HL-60/S4 treated with phorbol 12-myristate 13-acetate at 8.2 ng/mL for 4 days and 3 days (cell line): ENCODE measurements around the gene TIGD2.

Experiments used
- in situ Hi-C: fragments of 300-500 bp; cut with MboI; formaldehyde crosslinking; loops from 2 replicates; pipeline ENCODE4 v1.15.0; 2022; ENCODE audit warnings: low sequenced_read_pairs

TIGD2 gene

DNA sequence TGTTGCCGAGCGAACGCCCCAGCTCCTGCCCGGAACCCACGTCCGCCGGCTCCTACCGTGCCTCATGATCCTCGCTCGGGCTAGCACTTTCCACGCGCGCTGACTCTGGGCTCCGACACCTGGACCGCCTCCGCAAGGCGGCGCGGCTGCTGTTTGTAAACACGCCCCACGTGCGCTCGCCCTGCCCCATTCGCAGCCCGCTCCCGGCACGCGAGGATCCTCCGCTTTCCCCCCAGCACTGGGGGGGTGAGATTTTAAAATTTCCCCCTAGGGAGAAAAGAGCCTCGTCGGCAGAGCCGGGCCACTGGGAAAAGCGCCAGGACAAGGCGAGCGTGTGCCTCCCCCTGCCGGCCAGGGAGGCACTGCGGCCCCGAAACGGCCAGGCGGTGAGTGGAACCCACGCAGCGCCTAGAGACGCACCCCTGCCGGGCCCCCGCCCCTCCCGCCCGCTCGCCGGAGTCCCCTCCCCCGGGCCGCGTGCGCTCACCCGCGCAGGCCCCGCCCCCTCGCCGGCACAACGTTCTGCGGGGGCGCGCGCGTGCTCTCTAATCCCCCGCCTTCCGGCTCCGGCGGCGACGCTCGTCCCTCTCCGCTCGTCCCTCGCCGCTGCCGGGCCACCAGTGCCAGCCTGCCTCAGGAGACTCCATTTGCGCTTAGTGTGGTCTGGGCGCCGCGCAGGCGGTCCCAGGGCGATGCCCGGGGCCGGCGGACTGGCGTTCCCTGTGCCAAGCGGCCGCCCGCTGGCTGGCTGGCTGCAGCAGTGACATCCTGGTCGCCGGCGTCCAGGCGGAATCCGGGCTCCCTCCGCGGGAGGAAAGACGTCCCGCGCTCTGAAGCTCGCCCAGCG lies at the start of gene TIGD2:
Gene TIGD2, plus strand, starts transcription at position 548 of the 847 bp plus-strand sequence. CDS start 1,442 bp downstream, outside the sequence.
- in situ Hi-C loops: no loop called here

DNA sequence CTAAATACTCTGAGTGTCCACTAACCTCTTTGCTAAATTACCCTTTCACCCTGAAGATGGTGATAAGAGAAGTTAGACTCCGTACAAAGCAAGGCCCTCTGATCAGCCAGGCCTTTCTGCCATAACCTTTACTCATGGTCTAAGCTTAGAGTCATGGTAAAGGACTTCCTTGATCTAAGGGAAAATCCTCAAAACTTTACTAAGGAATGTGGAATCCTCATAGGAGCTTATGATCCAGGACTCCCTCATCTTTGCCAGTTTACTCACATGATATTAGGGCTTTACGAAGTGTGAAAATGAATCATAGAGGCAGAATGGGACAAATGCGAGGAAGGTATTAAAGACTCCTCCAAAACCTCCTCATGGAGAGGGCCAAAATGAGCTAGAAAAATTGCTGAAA lies 46.5 kb upstream of the TIGD2 start:
- in situ Hi-C loops: no loop called here

DNA sequence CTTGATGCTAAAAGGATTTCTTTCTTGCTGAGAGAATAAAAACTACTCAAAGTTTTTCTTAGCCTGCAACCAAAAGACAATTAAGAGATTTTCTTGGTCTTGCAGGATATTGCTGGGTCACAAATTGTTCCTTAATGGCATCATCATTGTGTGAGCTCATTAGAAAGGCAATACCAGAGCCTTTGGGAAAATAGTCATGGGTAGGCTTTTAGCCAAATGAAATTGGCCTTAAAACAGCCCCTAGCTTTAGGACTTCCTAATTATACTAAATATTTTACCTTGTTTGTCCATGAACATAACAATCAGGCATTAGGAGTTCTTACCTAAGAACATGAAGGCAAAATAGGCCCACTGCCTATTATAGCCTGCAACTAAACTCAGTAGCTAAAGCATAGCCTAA lies 43.9 kb upstream of the TIGD2 start:
- in situ Hi-C loops: no loop called here

DNA sequence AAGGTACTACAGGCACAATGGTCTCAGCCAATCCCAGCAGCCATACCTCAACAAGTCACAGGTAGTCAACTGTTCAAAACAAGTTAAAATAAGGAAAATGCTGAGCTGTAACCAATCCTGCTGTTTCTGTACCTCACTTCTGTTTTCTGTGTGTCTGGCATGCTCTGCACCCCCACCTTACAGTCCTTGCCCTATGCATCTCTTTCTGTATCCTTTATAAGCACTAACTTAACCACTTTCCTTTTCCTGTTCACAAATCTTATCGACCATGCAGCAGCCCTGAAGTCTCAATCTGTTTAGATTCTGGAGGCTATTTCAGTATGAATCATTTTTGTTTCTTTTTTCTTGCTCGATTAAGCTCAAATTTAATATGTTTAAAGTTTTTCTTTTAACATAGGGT lies 41.9 kb upstream of the TIGD2 start:
- in situ Hi-C loops: no loop called here

DNA sequence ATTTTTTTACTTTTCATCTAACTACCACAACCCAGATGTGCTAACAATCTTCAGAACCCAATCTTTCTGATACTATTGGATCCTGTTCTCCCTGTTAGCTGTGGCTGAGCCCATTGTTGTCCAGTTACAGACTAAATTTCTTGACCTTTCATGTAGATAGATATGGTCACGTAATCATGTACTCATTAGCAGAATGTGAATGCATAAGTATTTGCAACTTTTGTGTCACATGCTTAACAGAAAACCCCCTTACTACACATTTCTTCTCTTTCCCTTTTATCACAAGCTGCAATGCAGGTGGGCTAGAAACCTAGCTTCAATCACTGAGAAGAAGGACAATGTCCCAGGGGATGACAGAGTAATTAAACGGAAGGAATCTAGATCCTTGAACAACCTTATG lies 41.3 kb upstream of the TIGD2 start:
- in situ Hi-C loops: no loop called here

DNA sequence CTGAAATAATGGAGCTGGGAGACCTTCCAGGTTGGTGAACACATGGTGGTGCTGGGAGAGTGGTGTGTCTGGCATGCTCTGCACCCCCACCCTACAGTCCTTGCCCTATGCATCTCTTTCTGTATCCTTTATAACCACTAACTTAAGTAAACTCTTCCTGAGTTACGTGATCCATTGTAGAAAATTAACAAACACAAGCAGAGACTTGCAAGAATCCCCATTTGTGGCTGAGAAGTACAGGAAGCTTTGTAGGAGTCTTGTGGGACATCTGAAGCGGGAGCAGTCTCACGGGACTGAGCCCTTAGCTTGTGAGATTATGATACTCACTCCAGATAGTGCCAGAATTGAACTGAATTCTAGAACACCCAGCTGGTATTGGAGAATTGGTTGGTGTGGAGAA lies 40.0 kb upstream of the TIGD2 start:
- in situ Hi-C loops: no loop called here

DNA sequence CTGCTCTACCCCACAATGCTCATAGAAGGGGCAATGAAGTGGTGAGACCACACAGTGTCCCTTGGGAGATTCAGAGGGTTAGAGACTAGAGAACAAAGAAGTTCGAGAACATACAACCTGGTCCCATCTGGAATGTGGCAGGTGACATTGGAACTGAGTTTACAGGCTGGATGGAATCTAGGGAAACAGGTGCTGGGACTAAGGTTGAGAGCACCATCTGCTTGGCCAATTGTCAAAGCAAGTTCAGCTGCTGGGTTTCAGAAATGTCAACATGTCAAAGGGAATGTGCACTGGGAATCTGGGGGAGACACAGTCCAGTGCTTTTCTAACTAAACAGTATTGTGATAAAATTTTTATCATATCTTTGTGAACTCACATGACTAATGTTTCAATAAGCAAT lies 38.4 kb upstream of the TIGD2 start:
- in situ Hi-C loops: no loop called here

DNA sequence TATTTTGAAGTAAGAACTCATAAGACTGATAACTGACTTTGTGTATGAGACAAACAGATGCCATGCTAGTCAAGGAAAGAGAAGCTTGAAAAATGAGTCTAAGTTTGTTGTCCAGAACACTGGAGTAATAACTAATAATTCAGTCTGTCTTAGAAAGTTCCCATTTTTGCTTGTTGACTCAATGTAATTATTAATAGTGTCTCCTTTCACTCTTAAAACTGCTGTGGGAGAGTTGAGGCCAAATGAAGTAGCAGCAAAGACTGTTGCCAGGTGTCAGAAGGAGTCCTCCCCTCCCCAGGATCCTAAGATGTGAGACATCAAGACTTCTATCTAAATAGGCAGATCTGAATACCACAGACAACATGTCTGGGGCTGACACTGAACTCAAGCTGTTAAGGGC lies 33.6 kb upstream of the TIGD2 start:
- in situ Hi-C loops: no loop called here

DNA sequence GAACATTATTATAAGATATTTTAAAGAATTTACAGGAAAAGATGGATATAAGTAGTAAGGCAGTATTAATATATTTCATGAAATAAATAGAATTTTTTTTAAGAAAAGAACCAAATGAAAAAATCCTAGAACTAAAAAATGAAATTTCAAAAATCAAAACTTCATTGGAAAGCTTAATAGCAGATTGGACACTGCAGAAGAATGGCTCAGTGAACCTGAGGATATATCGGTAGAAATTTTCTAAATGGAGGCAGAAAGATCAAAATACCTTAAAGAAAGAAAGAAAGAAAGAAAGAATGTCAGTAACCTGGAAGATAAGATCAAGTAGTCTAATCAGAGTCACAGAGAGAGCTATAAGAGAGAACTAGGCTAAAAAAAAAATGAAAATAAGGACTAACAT lies 33.0 kb upstream of the TIGD2 start:
- in situ Hi-C loops: no loop called here

DNA sequence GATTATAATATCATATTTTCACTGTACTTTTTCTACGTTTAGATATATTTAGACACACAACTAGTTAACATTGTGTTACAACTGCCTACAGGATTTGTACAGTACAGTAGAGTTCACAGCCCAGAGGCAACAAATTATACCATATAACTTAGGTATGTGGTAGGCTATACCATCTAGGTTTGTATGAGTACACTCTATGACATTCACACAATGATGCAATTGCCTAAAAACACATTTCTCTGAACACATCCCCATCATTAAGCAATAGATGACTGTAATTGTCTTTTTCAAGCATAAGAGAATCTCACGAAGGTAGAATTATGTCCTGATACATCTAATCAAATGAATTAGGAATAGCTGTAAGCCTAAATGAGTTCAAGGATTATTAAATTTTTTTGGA lies 12.3 kb upstream of the TIGD2 start:
- in situ Hi-C loops: no loop called here

DNA sequence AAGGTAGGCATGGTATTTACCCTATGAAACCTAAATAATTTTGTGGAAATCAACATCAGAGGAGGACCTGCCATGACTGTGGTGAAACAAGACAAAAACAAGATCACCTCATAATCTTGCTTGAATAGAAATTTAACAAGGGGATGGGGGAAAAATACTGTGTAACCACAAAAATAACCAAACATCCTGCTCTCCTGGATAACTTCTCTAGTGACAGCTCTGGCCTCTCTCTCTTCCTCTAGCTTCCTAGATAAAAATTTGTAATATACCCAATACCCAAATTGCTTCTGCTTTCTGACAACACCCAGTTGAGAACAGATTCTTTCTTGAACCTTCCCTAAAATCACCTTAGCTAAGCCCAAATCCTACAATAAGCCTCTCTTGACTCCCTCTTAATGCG lies 11.9 kb upstream of the TIGD2 start:
- in situ Hi-C loops: no loop called here

DNA sequence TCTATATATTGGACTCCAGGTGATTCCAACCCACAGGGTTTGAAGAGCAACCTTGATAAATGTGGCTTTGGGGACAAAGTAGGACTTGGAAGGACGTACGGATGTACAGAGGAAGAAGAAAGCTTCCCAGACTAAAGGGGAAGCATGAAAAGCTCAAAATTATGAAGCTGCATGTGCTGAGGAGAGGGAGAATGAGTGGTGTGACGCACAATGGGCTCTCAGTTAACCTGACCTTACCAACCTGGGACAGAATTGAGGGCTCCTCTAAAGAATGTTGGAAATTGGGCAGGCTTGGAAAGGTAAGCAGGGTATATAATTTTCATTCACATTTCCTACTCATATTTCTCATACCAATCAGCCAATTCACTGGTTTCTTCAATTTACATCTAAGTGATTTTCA lies 10.5 kb upstream of the TIGD2 start:
- in situ Hi-C loops: no loop called here

DNA sequence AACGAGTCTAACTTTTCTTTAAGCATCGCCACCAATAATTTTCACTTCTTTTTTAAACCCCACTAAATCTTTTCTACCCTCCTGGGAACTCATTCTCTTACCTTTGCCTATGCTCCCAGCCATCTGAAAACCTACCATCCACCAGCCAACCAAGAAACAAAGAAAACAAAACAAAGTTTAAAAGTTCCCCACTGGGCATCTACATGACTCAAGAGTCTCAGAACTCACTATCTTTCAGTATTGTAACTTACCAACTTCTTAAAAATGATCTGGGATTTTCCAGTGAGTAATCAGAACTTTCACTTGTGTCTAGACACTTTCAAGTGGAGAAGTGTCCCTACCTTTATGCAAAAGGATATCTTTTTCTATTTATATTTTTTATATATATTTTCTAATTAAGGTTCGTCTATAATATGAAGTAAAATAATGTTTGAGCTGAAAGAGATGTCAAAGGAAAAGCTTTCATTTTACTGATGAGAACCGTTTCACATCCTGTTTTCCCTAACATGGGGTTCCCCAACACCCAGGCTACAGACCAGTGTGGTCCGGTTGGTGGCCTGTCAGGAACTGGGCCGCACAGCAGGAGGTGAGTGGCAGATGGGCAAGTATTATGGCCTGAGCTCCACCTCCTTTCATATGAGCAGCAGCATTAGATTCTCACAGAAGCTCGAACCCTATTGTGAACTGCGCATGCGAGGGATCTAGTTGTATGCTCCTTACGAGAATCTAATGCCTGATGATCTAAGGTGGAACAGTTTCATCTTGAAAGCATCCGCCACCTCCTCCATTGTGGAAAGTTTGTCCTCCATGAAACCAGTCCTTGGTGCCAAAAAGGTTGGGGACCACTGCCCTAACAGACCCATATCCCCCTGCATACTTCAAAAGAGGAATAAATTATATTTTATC lies 9.8 kb upstream of the TIGD2 start:
- in situ Hi-C loops: no loop called here

DNA sequence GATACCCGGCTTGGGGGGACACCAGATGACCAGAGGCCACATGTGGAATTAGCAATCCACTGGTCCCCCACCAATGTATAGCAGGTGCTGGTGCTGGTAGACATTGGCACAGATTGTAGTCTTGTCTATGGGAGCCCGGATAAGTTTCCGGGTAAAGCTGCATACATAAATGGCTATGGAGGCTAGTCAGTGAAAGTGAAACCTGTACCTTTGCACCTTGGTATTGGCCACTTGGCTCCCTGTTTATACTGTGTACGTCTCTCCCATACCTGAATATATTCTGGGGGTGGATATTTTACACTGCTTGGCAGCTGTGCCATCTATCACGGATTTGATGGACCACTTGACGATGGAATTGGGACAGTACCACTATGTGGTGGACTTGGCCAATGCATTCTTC lies 5.6 kb upstream of the TIGD2 start:
- in situ Hi-C loops: no loop called here

DNA sequence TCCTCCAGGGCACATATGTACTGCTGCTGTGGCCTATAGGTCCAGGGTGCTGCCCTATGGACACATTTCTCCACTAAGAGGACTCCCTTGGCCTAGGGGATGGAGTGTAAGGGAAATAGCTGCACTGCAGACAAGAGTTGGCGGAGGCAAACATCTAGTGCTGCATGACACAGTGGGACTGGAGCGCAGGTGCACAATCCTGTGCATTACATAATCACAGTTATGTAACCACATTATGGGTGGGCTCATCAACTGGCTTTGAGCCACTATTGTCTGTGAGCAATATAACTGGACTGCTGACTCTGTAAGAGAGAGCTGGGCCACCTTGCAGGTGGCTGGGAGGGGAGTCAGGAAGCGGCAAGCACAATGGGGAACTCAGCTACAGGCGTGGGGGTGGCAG lies 3.2 kb upstream of the TIGD2 start:
- in situ Hi-C loops: no loop called here

DNA sequence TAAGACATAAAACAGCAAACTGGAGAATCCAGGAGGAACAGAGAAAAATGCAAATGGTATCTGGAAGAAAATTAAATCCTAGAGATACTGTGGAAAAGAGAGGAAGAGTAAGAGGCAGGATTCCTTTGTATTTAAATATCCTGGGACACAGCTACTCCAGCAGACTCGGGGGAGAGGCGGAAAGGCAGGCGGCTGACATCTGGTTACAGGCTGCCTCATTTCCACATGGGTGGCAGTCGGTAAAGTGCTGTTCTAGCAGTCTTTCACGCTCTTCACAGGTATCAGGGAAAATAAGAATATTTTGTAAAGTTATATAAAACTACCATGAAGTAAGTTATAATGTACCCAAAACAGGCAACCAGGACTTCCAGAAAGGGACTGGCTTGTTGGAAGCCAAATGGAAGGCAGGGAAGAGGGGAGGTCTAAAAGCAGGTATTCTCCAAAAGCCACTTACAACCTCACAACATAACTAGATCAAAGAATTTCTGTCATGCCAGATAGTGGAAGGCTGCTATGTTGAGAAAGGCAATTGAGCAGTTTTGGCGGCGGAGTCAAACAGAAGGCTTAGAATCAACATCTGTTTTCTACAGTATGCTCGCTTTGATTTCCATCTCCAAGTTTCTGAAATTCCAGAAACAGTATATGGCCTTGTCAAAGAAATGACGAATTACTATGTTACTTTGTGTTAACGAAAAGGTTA lies 1.3 kb upstream of the TIGD2 start:
- in situ Hi-C loops: no loop called here

DNA sequence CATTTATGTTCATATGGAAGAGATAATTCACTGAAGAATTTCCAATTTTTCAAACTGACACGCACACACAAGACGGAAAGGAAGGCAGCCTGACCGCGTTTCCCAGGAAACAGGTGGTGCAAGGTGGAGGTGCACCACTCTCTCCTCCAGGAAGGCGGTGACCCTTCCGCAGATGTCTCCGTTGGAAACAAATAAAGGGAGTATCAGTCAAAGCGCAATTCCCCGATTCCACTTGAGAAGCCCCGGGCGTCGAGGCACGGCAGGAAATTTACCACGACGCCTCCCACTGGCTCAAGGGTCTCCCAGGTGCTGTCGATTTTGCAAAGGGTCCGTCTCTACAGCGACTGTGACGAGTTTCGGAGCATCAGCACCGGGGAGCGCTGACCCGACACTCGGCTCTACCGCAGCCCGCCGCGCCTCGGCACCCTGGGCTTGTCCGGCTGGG lies 770 bp upstream of the TIGD2 start:
- in situ Hi-C loops: no loop called here

DNA sequence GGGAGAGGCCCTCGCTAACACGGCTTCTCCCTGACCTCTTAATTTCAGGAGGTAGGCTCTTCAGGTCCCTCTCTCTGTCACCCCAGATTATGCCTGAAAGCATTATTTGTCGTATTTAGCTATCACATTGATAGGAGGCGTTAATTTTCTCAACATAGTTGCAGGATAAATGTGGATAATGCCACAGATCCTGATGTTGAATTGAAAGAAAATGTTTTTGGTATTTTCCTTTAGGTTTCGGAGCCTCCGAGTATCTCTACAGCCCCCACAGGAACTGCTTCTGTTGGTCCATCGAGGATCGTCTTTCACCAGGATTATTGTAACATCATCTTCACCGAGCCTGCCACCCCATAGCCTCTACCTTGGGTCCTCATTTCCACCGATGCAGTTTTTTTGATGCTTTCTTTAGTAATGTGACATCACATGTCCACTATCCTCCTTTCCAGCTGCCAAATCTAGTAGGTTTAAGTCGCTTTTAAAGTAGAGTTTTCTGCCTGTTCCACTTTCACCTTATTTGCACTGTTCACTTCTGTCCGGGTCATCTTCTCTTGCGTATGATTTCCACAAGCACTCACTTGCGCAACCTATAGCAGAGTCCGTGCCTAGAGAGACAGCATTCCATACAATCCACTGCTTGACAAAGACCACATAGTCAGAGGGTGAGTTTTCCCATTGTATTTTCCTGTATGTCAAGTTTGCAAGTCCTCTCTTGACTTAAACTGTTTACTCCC lies 665 bp downstream of the TIGD2 start:
- in situ Hi-C loops: no loop called here

DNA sequence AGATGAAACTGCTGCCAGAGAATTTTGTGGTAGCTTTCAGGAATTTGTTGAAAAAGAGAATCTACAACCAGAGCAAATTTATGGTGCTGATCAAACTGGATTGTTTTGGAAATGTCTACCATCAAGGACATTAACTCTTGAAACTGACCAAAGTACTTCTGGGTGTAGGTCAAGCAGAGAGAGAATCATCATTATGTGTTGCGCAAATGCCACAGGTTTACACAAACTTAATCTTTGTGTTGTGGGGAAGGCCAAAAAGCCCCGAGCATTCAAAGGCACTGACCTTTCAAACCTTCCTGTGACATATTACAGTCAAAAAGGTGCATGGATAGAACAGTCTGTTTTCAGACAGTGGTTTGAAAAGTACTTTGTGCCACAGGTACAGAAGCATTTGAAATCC lies 2.1 kb downstream of the TIGD2 start:
- in situ Hi-C loops: no loop called here

DNA sequence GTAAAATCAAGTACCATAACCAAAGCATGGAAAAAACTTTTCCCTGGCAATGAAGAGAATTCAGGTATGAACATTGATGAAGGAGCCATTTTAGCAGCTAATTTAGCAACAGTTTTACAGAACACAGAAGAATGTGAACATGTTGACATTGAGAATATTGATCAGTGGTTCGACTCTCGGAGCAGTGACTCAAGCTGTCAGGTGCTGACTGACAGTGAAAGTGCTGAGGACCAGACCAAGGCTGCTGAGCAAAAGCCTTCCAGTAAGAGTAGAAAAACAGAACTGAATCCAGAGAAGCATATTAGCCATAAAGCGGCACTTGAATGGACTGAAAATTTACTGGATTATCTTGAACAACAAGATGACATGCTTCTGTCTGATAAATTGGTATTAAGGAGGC lies 2.8 kb downstream of the TIGD2 start:
- in situ Hi-C loops: no loop called here

DNA sequence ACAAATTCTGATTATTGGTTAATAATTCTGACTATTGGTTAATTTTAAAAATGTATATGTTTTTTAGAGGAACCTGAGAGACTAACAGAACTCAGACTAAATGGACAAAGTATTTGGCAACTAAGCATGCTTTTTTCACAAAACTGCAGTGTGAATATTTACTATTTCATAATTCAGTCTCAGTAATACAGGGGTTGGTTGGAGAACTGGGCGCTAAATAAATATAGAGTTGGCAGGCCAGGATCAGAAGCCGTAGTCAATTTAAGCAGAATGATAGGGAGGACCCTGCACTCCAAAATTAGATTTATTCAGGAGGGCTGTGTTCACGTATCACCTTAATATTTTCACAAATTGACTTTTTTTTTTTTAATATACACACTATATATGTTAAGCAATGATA lies 5.8 kb downstream of the TIGD2 start:
- in situ Hi-C loops: no loop called here
